GM23248 (cell line): ENCODE data around the gene CRYBG1.

ENCODE experiments used
- EZH2 ChIP-seq: fragments of 200-600 bp; sonication (generic); IDR thresholded peaks from 2 replicates; pipeline ENCODE4 v1.6.1; 2018; ENCODE audit warnings: antibody characterized with exemption, mild to moderate bottlenecking; ENCODE audit not compliant: insufficient read depth, poor library complexity, severe bottlenecking
- EZH2phosphoT487 ChIP-seq: fragments of 200-600 bp; sonication (generic); IDR thresholded peaks from 2 replicates; pipeline ENCODE4 v1.6.1; 2018; ENCODE audit warnings: antibody characterized with exemption, moderate library complexity, mild to moderate bottlenecking, low read depth; ENCODE audit not compliant: insufficient read depth

DNA sequence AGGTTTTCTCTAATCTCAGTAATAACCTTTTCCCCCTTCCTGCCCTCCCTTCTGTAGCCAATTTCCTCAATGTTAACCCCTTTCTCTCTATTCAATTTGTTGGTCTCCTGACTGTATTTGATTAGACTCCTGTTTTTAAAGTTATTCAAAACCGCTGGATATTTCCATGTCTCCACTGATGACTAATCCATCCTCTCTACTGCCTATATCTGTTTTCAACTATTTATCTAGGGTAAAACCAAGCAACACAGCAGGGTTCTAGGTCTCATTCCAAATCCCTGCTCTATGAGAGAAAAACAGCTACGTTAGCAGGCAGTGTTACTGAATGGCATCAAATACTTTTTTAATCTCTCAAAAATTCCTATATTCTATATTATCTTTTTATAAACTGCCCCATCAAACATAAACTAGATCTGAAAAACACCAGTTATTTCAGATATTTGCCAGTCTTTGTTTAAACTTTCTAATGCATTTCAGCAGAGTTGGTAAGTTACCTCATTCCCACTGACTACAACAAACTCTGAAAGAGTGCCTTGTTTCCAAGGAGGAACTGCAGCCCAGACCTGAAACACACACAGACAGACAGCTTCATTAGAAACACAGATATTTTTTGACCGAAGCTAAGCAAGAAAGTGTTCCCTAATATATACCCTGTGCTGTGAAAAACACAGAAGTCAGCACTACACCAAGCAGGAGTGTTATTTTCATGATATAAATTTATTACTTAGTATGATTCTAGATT lies 260.6 kb downstream of the CRYBG1 start:
- TF ChIP-seq EZH2 = no peak
- TF ChIP-seq EZH2phosphoT487 = no peak
